ENCODE data around the gene CAPS.

The CAPS gene

DNA sequence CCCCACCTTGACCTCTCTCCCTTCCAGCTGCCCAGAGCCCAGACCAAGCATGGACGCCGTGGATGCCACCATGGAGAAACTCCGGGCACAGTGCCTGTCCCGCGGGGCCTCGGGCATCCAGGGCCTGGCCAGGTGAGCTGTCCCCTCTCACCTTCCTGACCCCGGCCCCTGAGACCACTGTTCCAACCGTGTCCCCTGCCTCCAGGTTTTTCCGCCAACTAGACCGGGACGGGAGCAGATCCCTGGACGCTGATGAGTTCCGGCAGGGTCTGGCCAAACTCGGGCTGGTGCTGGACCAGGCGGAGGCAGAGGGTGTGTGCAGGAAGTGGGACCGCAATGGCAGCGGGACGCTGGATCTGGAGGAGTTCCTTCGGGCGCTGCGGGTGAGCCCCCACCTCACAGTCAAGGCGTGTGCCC is 312 bp downstream of the CAPS start:
- DNase-seq, result no peak

DNA sequence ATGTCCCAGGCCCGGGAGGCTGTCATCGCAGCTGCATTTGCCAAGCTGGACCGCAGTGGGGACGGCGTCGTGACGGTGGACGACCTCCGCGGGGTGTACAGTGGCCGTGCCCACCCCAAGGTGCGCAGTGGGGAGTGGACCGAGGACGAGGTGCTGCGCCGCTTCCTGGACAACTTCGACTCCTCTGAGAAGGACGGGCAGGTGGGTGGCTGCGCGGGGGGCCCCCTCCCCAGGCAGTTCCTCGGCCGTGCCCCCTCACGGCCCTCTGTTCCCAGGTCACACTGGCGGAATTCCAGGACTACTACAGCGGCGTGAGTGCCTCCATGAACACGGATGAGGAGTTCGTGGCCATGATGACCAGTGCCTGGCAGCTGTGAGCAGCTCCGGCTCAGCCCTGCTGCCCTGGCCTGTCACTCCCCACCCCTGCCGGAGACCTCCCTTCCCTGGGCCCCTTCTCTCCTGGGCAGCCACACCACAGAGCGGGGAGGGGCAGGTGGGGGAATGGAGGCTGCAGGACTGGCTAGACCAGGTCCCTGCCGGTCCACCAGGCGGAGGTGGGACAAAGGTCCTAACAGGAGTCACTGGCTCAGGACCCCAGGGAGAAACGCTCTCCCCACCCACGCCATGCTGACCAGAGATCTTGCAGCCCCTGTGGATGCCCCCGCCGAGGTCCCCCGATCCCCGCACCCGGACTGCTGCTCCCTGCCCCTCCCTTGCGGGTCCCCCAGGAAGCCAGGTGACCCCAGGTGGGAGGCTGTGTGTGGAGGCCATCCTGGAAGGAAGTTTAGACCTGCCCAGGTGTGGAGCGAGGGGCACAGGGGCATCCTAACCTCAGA is 1.1 kb downstream of the CAPS start:
- DNase-seq, result no peak

DNA sequence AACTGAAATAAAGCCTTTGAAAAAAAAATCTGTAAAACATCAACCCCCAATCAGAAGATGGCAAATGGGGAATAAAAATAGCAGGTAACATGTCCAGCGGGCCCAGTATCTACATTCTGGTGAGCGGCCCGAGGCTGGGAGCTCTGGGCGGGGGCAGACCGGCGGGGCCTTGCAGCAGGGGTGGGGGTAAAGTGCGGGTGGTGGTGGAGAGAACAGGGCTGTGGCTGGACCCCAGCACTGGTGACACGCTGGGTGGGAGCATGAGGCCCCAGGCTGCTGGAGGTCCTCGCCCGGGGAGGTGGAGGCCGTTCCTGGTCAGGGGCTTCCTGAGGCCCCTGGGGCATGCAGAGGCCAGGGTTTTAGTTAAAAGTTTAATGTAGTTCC is 1.7 kb downstream of the CAPS start:
- DNase-seq, result no peak

DNA sequence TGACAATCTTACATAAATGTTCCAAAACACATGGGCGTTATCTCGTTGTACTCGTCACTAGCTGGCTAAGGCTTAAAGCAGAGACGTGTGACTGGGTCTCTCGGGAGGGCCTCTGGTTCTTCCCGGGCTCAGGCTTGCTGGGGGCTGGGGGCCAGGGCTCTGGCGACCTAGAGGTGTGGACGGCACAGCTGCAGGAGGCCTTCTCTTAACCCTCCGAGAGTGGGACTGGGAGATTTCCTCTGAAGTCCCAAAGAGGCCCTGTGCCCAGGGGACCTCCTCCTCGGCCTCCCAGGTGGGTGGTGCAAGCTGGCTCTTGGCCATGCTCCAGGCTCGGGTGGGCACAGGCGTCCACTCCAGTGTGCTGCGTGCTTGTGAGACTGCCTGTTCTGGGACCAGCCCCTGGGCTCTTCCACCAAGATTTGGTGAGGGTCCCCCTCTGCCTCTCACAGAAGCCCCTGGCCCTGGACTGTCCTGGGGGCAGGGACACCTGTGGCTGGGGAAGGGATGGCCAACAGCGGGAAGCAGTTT is 2.2 kb downstream of the CAPS start:
- DNase-seq, result no peak

DNA sequence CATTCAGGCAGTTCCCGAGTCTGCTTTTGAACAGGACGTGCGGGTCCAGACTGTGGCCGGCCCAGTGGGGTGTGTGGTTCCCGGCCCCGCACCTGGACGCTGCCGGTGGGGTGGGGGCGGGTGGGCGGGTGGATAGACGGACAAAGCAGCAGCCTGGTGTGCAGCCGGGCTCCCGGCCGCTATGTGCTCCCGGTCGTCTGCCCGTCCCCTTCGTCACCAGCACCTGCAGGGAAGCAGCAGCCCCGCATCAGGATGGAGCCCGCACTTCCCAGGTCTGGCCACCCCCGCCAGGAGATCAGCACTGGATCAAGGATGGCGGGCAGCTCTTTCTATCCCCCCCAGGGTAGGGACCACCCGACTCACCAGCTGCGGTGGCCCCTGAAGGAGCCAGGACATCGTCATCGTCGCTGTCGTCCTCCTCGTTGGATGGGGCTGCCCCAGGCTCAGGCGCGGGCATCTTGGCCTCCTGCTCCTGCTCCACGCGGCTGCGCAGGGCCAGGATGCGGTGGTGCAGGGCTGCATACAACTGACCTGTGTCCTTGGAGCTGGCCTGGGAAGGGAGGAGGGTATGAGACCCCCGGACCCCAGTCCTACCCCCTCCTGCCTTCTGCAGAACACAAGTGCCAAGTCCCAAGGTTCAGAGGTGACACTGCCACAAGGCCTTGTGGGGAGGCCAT is 3.5 kb downstream of the CAPS start:
- no peak for DNase-seq

DNA sequence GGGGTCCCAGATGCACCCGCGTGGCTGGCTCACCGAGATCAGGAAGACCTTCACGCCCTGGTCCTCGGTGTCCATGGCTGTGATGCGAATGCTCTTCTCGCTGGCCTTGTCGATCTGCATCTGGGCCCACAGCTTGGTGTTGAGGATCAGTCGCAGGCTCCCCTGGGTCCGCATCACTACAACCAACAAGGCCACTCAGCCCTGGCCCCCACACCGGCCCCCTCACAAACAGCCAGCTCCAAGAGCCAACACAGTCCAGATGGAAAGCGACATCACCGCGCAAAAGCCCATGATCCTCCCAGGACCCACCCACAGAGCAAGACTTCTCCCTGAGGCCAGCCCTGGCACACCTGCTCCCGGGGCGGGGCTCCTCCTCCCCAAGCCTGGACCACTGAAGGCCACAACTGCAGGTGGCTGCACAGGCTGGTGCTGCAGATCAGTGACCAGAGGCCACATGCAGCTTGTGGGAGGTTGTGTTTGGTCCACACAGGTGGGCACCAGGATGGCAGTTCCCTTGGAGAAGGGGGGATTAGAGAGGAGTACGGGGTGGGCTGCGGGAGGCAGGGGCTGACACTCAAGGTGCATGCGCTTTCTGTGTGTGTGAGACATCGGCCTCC is 4.5 kb downstream of the CAPS start:
- DNase-seq, result no peak

DNA sequence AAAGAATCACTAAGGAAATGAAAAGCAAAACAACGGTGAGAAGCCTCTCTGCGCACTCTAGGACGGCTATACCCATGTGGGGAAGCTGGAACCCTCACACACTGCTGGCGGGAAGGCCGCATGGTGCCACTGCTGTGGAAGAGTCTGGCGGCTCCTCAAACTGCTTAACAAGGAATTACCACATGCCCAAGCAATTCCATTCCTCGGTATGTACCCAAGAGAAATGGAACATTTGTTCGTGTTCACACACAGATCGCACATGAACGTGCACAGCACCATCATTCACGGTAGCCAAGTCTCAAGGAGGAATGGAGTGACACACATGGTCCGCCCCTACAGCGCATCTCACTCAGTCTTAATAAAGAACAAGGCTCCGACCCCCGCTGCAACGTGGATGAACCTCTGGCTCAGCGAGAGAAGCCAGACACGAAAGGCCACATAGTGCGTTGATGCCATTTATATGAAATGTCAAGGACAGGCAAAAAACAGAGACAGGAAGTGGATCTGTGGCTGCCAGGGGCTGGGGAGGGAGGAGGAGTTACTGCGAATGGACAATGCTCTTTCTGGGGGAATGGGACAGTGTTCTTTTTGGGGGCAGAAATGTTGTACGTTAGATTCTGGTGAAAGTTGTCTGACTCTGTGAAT is 7.6 kb downstream of the CAPS start:
- no peak for DNase-seq

DNA sequence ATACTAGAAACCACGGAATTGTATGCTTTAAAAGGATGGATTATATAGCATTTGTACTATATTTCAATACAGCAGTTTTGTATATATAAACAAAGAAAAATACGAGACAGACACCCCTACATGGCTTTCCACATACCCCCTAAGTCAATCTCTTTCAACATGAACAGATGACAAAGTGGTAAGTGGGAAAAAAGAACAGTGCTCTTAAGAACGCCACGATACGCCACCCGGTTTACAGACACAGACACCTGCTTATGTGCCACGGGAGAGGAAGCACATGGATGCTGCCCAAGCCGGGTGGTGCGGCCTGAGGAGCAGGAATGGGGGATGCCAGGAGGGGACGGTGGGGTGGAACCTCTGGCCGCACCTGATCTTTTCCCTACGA is 8.1 kb downstream of the CAPS start:
- DNase-seq, result no peak

DNA sequence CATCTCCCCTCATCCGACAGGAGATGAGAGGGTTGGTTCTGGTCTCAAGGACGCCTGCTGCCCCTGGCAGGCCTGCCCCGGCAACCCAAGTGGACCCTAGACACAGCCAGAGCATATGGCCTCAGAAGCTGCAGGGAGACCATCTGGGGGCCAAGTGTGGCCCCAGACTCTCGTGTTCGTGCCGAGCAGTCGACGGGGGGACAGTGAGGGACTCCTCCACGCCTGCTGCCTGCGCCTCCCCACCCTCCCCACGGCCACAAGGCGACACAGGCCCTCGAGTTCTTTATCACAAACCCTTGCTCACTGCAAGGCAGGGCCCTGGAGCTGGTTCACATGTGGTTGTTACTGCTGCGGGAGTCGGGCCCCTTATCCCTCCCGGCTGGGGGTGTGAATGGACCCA is 9.3 kb downstream of the CAPS start:
- DNase-seq, result no peak

DNA sequence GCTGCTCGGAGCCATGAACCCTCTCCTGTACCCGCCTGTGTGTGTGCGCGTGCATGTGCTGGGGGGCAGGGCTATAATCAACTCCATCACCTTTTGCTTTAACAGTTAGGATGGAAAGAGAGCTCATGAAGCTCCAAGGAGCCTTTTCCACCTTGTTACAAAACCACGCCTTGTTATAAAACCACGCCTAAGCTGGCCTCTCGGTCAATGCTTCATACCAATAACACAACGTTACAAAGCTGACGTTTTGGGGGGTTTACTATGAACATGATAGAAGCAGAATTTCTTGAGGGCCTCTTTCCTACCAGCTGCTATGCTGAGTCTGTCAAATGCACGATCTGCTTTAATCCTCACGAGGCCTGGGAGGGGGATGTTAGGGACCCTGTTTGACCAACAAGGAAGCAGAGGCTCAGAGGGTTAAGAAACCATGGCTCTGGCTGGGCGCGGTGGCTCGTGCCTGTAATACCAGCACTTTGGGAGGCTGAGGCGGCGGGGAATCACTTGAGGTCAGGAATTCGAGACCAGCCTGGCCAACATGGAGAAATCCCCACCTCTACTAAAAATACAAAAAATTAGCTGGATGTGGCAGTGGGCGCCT is 11.9 kb downstream of the CAPS start:
- DNase-seq, result no peak

DNA sequence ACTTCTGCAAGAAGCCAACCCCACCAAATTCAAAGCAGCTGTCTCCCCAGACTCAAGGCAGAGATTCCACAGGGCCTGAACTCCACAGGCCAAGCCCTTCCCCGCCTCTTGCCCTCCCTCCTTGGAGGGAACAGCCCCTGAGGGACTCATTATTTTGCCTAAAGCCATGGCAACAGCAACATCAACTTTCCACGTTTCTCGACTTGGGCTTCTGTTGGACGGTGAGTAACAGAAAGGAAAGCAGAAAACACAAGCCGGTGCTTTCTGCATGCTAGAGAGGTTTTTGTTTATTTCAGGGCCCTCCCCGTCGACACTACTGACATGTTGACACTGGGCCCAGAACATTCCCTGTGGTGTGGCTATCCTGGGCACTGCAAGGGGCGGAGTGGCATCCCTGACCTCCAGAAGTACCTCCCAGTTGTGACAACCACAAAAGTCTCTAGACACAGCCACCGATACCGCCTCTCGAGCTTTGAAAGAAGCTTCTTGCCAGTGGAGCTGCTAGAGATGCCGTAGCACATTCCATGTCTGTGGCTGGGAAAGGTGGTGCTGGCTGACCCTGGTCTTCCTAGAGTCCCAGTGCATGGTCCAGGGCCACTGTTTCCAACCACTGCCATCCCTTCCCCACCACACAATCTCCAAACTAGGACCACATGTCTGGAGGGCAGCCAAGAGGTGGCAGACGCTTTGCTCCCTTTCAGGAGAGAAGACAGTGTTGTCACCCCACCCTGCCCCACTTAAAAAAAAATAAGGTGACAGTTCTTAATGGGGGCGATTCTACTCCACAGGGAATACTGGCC is 12.8 kb downstream of the CAPS start:
- peak; percentile 88 for DNase-seq

DNA sequence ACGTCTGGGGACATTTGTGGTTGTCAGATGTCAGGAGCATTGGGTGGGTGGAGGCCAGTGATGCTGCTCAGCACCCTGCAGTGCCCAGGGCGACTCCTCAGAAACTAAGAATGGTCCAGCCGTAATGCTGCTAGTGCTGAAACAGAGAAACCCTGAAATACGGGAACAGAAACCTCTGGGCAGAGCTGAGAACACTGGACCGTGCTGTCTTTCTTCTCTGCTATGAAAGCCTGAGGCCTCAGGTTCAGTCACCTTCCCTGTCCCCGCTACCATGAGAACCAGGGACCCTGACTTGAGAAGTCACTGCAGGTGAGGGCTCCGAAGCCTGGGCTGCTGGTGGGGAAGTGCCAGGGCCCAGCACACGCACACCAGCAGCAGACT is 13.4 kb downstream of the CAPS start:
- no peak for DNase-seq

DNA sequence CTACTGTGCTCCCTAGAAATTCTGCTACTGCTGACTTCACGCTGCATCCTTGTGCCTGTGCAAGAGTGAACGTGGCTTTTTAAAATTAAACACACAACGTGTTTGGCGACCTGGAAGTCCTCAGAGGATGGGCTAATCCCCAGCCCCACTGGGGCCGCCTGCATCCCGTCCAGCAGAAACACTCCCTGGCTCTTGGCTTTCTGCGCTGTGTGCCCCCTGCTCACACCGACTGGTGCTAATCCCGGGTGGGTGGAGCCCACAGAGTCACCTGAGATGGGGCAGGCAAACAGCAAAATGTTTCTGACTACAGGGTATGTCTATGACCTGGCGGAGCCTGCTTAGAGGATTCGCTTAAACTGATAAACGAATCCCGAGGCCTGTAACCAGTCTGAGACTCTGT is 15.1 kb downstream of the CAPS start:
- DNase-seq, result no peak

DNA sequence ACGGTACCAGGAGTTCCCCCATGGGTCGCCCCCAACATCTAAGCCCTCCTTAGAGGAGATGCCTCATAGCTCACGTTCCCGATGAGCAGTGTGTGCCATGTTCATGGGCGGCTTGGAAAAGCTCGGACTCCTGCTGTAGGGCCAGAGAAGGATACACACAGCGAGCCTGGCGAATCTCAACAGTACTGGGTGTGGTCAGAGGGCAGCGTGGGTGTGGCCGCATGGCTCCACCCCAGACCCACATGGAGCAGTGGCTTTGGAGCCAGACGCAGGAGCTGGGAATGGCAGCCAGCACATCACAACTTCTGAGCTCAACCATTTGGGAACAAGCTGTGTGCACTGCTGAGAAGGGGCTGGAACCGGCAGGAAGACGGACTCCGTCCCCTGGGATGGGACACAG is 15.6 kb downstream of the CAPS start:
- no peak for DNase-seq

DNA sequence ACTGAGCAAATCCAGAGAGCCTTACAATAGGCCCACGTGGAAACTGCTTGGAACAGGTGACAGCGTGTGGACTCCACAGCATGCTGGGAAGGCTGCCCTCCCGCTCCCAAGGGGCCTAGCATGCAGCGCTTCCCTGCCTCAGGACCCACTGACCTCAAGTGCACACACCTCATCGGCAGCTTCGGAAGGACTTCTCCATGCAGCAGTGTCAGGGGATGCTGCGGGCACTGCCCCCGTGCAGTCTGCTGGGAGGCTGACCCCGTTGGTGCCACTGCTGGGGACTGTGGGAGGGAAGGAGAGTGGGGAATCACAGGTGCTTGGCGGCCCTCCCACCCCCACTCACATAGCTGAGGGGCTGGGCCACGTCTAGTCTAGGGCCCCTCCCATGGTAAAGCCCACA is 17.2 kb downstream of the CAPS start:
- no peak for DNase-seq

DNA sequence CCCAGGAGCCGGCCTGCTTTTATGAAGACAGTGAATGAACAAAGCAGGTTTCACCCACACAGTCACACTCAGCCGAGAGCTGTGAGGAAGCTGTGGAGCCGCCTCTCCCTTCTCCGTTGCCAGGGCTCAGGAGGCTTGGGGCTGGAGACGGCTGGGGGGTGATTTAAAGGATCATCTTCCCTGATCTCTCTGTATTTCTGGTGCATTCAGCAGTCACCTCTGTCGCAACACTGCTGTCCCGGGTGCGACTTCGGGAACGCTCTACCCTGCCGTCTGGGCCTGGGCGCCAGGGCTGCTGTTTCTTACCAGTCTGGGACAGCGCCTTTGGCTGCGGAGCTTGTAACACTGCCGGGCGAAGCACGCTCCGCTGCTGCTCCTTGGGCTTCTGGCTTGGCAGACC is 18.1 kb downstream of the CAPS start:
- no peak for DNase-seq

DNA sequence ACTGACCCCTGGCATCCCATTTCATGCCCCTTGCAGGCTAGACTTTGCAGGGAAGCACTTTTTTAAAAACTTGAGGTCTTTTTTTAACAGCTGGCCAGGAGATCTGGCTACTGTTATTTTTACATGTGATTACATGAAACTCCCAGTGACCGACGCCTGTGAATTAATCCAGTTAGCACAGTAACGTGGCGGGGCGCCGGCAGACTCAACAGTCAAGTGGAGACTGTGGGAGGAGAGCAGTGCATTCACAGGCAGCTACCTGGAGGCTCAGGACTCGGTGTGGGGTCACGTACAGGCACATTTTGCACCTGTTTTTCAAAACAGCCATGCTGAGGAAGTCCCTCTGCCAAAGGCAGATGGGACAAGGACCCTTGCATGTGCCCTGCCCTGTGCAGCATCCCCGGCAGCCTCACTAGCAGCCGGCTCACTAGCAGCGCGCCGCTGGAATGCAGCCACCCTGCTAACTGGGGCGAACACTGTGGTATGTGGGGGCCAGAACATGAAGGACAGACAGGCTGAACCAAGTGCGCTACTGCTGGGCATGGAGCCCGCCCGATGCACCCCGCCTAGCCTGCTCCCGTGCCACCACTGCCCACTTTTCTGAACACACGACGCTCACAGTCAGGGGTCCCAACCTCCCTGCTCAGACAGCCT is 18.7 kb downstream of the CAPS start:
- DNase-seq, result no peak

DNA sequence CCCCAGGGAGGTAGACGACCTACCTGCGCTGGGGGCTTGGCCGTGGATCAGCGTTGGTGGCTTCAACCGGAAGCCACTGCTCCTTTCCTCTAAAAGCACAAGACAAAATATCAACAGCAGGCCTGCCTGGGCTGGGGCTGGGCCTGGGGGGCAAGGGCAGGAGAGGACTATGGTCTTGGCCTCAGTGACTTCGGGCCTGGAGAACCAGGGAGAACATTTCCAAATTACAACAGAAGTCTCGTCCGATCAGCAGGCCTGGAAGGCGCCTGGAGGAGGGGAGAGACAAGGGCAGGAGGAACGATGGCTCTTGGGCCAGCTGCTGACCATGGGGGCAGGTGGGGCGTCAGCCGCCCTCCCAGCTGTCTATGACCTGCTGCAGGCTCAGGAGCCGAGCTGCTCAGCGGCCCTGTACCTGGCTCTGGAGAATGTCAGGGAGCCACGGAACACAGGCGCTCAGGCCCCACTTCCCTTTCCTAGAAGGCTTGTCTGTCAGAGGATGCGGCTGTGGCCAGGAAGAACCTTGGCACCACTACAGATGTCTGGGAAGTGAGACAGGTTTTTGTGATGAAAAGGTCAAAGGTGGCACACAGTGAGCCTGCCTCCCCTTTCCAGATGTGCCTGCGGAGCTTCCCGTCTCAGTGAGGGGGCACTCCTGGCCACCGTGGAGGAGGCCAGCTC is 19.5 kb downstream of the CAPS start:
- no peak for DNase-seq

DNA sequence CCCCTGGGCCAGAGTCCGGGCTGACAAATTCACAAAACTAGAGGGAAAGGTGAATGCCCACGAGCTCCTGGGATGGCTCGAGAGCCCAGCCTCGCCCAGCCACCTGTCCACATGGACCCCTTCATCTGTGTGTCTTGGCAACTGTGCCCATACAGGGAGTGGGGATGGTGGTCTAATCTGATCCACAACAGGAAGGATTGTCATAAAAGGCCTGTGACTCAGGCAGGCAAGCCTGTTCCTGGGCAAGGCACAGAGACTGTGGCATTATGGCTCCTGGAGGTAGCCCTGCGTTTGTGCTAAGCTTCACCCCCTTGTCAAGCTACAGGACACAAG is 20.0 kb downstream of the CAPS start:
- DNase-seq, result no peak

DNA sequence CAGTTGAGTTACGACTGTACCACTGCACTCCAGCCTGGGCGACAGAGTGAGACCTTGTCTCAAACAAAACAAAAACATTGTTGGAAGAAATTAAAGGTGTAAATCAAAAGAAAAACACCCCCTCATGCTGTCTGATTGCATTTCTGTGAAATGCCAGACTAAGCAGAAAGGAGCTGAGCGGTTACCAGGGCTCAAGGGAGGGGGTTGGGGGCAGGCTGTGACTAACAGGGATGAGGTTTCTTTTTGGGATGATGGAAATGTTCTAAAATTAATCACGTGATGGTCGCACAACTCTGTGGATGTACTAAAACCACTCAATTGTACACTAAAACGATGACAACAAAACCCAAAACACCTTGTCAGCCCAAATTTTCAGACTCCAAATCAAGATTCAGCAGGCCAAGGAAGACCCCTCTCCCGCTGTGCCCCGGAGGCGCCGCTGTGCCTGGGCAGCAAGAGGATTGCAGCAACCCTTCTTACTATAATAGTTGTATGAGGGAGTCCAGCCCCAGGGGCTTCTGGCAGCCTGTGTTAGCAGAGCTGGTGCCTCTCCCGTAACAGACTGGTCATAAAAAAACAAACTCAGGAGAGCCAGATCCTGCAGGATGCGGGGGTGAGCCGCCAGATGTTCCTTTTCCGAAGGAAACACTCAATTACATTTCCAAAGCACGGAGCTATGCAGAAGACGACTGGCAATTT is 20.9 kb downstream of the CAPS start:
- peak; percentile 59 for DNase-seq
